Right hindlimb (tissue), 1 donor: Measurements from ENCODE around the gene IGHMBP2.

Experiments used
- DNase-seq: peaks from one replicate; pipeline ENCODE4 v3.0.0-alpha.2; 2018

The IGHMBP2 gene

GRCh38 chr11:68928136-68928880 lies 24.6 kb downstream of the IGHMBP2 start:
- DNase-seq: no peak

GRCh38 chr11:68929135-68929534 lies 25.4 kb downstream of the IGHMBP2 start:
- no peak for DNase-seq

GRCh38 chr11:68929706-68930570 lies 26.2 kb downstream of the IGHMBP2 start:
- no peak for DNase-seq

GRCh38 chr11:68930991-68931855 lies 27.5 kb downstream of the IGHMBP2 start:
- DNase-seq: no peak

- DNase-seq: no peak
Measured at GRCh38 chr11:68931911-68932310, 28.2 kb downstream of the IGHMBP2 start.

- DNase-seq: no peak
Measured at GRCh38 chr11:68932358-68932757, 28.7 kb downstream of the IGHMBP2 start.

GRCh38 chr11:68932933-68933577 lies 29.4 kb downstream of the IGHMBP2 start:
- no peak for DNase-seq

GRCh38 chr11:68933605-68934320 lies 30.1 kb downstream of the IGHMBP2 start:
- DNase-seq: no peak

GRCh38 chr11:68934321-68934645 lies 30.6 kb downstream of the IGHMBP2 start:
- no peak for DNase-seq

- DNase-seq: no peak
Measured at GRCh38 chr11:68934666-68935065, 31.0 kb downstream of the IGHMBP2 start.

GRCh38 chr11:68935066-68935465 lies 31.4 kb downstream of the IGHMBP2 start:
- DNase-seq: no peak

- DNase-seq: no peak
Measured at GRCh38 chr11:68935516-68936357, 32.0 kb downstream of the IGHMBP2 start.

- DNase-seq: no peak
Measured at GRCh38 chr11:68936358-68936636, 32.6 kb downstream of the IGHMBP2 start.

- DNase-seq: no peak
Measured at GRCh38 chr11:68936676-68937620, 33.3 kb downstream of the IGHMBP2 start.

GRCh38 chr11:68938088-68938487 lies 34.4 kb downstream of the IGHMBP2 start:
- no peak for DNase-seq

- DNase-seq: no peak
Measured at GRCh38 chr11:68938816-68939582, 35.3 kb downstream of the IGHMBP2 start.

GRCh38 chr11:68939583-68940555 lies 36.2 kb downstream of the IGHMBP2 start:
- no peak for DNase-seq
